Suprapubic skin (tissue), 3 donors: ENCODE results near the gene SLC7A11.

ENCODE experiments used
- POLR2AphosphoS5 ChIP-seq, 3 donors: sonication (generic); formaldehyde crosslinking; IDR thresholded peaks; one replicate each; pipeline ENCODE4 v1.6.1; 2017; ENCODE audit warnings: antibody characterized with exemption in 3 of 3
- TF ChIP-seq, protein P1 (sequence below), 2 donors: fragments of 200-600 bp in 1 of 2; fragments of 450-650 bp in 1 of 2; sonication (generic) in 1 of 2; IDR thresholded peaks; one replicate each; pipeline ENCODE4 v1.5.1; 2016 to 2019; ENCODE audit warnings: antibody characterized with exemption in 2 of 2, mild to moderate bottlenecking in 1 of 2, moderate library complexity in 1 of 2

GRCh38 chr4:138269175-138269574 is 27.0 kb upstream of the SLC7A11 start:
- TF ChIP-seq POLR2AphosphoS5 (IDR thresholded peaks at IDR 0.05): no peak
- TF ChIP-seq, protein P1, sequence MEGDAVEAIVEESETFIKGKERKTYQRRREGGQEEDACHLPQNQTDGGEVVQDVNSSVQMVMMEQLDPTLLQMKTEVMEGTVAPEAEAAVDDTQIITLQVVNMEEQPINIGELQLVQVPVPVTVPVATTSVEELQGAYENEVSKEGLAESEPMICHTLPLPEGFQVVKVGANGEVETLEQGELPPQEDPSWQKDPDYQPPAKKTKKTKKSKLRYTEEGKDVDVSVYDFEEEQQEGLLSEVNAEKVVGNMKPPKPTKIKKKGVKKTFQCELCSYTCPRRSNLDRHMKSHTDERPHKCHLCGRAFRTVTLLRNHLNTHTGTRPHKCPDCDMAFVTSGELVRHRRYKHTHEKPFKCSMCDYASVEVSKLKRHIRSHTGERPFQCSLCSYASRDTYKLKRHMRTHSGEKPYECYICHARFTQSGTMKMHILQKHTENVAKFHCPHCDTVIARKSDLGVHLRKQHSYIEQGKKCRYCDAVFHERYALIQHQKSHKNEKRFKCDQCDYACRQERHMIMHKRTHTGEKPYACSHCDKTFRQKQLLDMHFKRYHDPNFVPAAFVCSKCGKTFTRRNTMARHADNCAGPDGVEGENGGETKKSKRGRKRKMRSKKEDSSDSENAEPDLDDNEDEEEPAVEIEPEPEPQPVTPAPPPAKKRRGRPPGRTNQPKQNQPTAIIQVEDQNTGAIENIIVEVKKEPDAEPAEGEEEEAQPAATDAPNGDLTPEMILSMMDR (IDR thresholded peaks at IDR 0.05): no peak
